GM12865 (cell line): ENCODE measurements around the gene WT1.

ENCODE experiments used
- DNase-seq: peaks from one replicate; pipeline ENCODE4 v3.0.0; 2010; ENCODE audit warnings: low read depth
- H3K4me3 ChIP-seq: 2 replicates; pipeline ENCODE4 v1.5.1; 2011; ENCODE audit warnings: mild to moderate bottlenecking, low read depth, low read length, control low read depth
- CTCF ChIP-seq: IDR thresholded peaks from 2 replicates; pipeline ENCODE4 v1.5.1; 2011; ENCODE audit warnings: low read length, control low read depth, low read depth, inconsistent platforms; ENCODE audit not compliant: insufficient read depth; ENCODE audit errors: missing control alignments

WT1 gene

GRCh38 chr11:32400196-32400595 is 35.1 kb downstream of the WT1 start:
- TF ChIP-seq CTCF, result no peak
- no peak overlapping the region for H3K4me3 ChIP-seq
- no peak for DNase-seq

- TF ChIP-seq CTCF, result no peak
- no peak overlapping the region for H3K4me3 ChIP-seq
Observed at GRCh38 chr11:32396991-32397390, 38.3 kb downstream of the WT1 start.

GRCh38 chr11:32396331-32396730 is 39.0 kb downstream of the WT1 start:
- DNase-seq, result peak; percentile 14
- TF ChIP-seq CTCF, result no peak
- H3K4me3 ChIP-seq, result no peak overlapping the region

More at GRCh38 chr11:32396991-32397390, 38.3 kb downstream of the WT1 start:
- no peak for DNase-seq

- TF ChIP-seq CTCF, result no peak
- no peak for DNase-seq
- no peak overlapping the region for H3K4me3 ChIP-seq
Observed at GRCh38 chr11:32395127-32395526, 40.2 kb downstream of the WT1 start.

GRCh38 chr11:32392840-32393239 is 42.5 kb downstream of the WT1 start:
- TF ChIP-seq CTCF, result no peak
- no peak for DNase-seq
- H3K4me3 ChIP-seq, result no peak overlapping the region

- no peak for TF ChIP-seq CTCF
- peak; percentile 24 for DNase-seq
- no peak overlapping the region for H3K4me3 ChIP-seq
Observed at GRCh38 chr11:32391956-32392553, 43.3 kb downstream of the WT1 start.

GRCh38 chr11:32391479-32391878 is 43.9 kb downstream of the WT1 start:
- TF ChIP-seq CTCF, result no peak
- DNase-seq, result no peak
- no peak overlapping the region for H3K4me3 ChIP-seq
